Astrocyte (in vitro differentiated cells and primary cell): Measurements from ENCODE around the gene TPO. TPM values are rescaled to one million over a fixed set of nuclear protein-coding genes. Genes with fewer than 3 reads are reported as not detected.

Experiments used
- DNase-seq: peaks from one replicate; pipeline ENCODE4 v3.0.0-alpha.2; 2010; ENCODE audit warnings: low read depth
- FAIRE-seq: peaks from 2 replicates; lab custom pipeline; 2011; peaks lifted over from hg19 to GRCh38; lab: Jason Lieb, UNC
- H2AFZ ChIP-seq: 2 replicates; pipeline ENCODE4 v1.6.0; 2012; ENCODE audit warnings: low read depth, low read length, inconsistent platforms
- H3K27ac ChIP-seq: 2 replicates; pipeline ENCODE4 v1.5.1; 2011; ENCODE audit warnings: low read depth, low read length, inconsistent platforms
- H3K27me3 ChIP-seq: 2 replicates; pipeline ENCODE4 v1.6.0; 2011; ENCODE audit warnings: low read length, inconsistent platforms; ENCODE audit not compliant: insufficient read depth
- H3K36me3 ChIP-seq: 2 replicates; pipeline ENCODE4 v1.5.1; 2011; ENCODE audit warnings: low read length, inconsistent platforms; ENCODE audit not compliant: insufficient read depth
- H3K4me1 ChIP-seq: 2 replicates; pipeline ENCODE4 v1.5.1; 2011; ENCODE audit warnings: low read length, inconsistent platforms; ENCODE audit not compliant: insufficient read depth
- H3K4me2 ChIP-seq: 2 replicates; pipeline ENCODE4 v1.6.0; 2012; ENCODE audit warnings: low read length, inconsistent platforms
- H3K4me3 ChIP-seq: 2 replicates; pipeline ENCODE4 v1.5.1; 2011; ENCODE audit warnings: low read depth, mild to moderate bottlenecking, low read length, inconsistent platforms; ENCODE audit not compliant: insufficient read depth
- H3K79me2 ChIP-seq: 2 replicates; pipeline ENCODE4 v1.6.0; 2012; ENCODE audit warnings: mild to moderate bottlenecking, low read length, inconsistent platforms; ENCODE audit not compliant: insufficient read depth
- H3K9ac ChIP-seq: 2 replicates; pipeline ENCODE4 v1.6.0; 2012; ENCODE audit warnings: mild to moderate bottlenecking, low read length, inconsistent platforms
- H3K9me3 ChIP-seq: 2 replicates; pipeline ENCODE4 v1.5.1; 2012; ENCODE audit warnings: low read depth, mild to moderate bottlenecking, low read length, inconsistent platforms; ENCODE audit not compliant: insufficient read depth
- H4K20me1 ChIP-seq: 2 replicates; pipeline ENCODE4 v1.6.0; 2012; ENCODE audit warnings: low read length, inconsistent platforms; ENCODE audit not compliant: insufficient read depth
- H3K27ac Mint-ChIP-seq: one replicate; pipeline ENCODE4 v1.8.0; 2021; ENCODE audit warnings: mild to moderate bottlenecking, mixed read lengths; ENCODE audit not compliant: unreplicated experiment
- H3K27me3 Mint-ChIP-seq: one replicate; pipeline ENCODE4 v1.8.0; 2021; ENCODE audit warnings: low read depth, mixed read lengths; ENCODE audit not compliant: unreplicated experiment
- H3K36me3 Mint-ChIP-seq: one replicate; pipeline ENCODE4 v1.8.0; 2021; ENCODE audit warnings: low read depth, mixed read lengths; ENCODE audit not compliant: unreplicated experiment
- H3K4me1 Mint-ChIP-seq: one replicate; pipeline ENCODE4 v1.8.0; 2021; ENCODE audit warnings: low read depth, mixed read lengths; ENCODE audit not compliant: unreplicated experiment
- H3K4me3 Mint-ChIP-seq: one replicate; pipeline ENCODE4 v1.8.0; 2021; ENCODE audit warnings: mild to moderate bottlenecking, moderate library complexity, mixed read lengths; ENCODE audit not compliant: unreplicated experiment
- H3K9me3 Mint-ChIP-seq: one replicate; pipeline ENCODE4 v1.8.0; 2021; ENCODE audit warnings: mild to moderate bottlenecking, mixed read lengths; ENCODE audit not compliant: unreplicated experiment
- EZH2 ChIP-seq: IDR thresholded peaks from 2 replicates; pipeline ENCODE4 v1.6.1; 2012; ENCODE audit warnings: mild to moderate bottlenecking, low read length, inconsistent platforms; ENCODE audit not compliant: insufficient read depth
- total RNA-seq: library from RNA; stranded (reverse); gene quantifications from 2 replicates; pipeline ENCODE4 v1.2.1, GENCODE V29; 2021
- TF ChIP-seq, protein P1 (sequence below): IDR thresholded peaks from 2 replicates; pipeline ENCODE4 v1.5.1; 2011; ENCODE audit warnings: low read depth, mild to moderate bottlenecking, inconsistent platforms, low read length, moderate library complexity; ENCODE audit not compliant: insufficient read depth

TPO gene
- total RNA-seq, 1 donor from 2014 or later: not detected

DNA sequence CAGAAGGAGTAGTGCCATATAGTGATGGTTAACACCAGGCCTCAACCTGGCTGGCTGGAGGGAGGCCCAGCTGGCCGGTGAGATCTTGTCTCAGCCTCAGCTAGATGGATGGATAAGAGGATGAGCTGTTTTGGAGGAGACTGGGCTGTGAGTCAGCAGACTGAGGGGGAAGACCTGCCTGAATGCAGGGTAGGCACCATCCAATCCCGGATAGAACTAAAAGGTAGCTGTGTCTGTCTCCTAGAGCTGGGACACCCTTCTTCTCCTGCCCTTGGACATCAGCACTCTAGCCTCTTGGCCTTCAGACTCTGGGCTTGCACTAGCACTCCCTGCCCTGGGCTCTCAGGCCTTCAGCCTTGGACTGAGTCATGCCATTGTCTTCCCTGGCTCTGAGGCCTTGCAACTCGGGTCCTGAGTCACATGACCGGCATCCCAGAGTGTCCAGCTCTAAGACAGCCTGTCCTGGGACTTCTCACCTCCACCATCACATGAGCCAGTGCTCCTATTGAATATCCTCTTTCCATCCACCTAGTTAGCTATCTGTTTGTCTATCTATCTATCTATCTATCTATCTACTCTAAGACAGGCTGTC is 131.3 kb downstream of the TPO start:
- H3K4me3 ChIP-seq: no peak overlapping the region
- DNase-seq (peak; percentile 27), FAIRE-seq (no peak)
- Mint-ChIP-seq H3K4me3 (no peak overlapping the region), H3K36me3 (no peaks in the 10 kb centered on the region), H3K27ac (no peak overlapping the region), H3K4me1 (peaks cover 2% of the 10 kb centered on the region), H3K9me3 (no peaks in the 10 kb centered on the region), H3K27me3 (peaks cover 14% of the 10 kb centered on the region)
- no peaks in the 10 kb centered on the region for H3K79me2 ChIP-seq
- H3K27me3 ChIP-seq: no peaks in the 10 kb centered on the region
- no peak for TF ChIP-seq EZH2
- H3K9ac ChIP-seq: no peak overlapping the region
- no peaks in the 10 kb centered on the region for H4K20me1 ChIP-seq
- H2AFZ ChIP-seq: peak overlapping the region; percentile 28
- peaks cover 3% of the 10 kb centered on the region for H3K4me1 ChIP-seq
- no peak overlapping the region for H3K27ac ChIP-seq
- H3K36me3 ChIP-seq: no peaks in the 10 kb centered on the region
- H3K4me2 ChIP-seq: no peak overlapping the region
- no peaks in the 10 kb centered on the region for H3K9me3 ChIP-seq

- Histone ChIP-seq H4K20me1 (no peaks in the 10 kb centered on the region), H3K36me3 (no peaks in the 10 kb centered on the region), H2AFZ (peak overlapping the region; percentile 13), H3K9ac (no peak overlapping the region), H3K4me1 (peaks cover 3% of the 10 kb centered on the region), H3K4me3 (no peak overlapping the region), H3K9me3 (no peaks in the 10 kb centered on the region), H3K27me3 (no peaks in the 10 kb centered on the region), H3K79me2 (no peaks in the 10 kb centered on the region), H3K27ac (no peak overlapping the region), H3K4me2 (peak overlapping the region; percentile 5)
- peaks cover 12% of the 10 kb centered on the region for H3K27me3 Mint-ChIP-seq
- no peaks in the 10 kb centered on the region for H3K9me3 Mint-ChIP-seq
- no peak for TF ChIP-seq EZH2
- TF ChIP-seq, protein P1, sequence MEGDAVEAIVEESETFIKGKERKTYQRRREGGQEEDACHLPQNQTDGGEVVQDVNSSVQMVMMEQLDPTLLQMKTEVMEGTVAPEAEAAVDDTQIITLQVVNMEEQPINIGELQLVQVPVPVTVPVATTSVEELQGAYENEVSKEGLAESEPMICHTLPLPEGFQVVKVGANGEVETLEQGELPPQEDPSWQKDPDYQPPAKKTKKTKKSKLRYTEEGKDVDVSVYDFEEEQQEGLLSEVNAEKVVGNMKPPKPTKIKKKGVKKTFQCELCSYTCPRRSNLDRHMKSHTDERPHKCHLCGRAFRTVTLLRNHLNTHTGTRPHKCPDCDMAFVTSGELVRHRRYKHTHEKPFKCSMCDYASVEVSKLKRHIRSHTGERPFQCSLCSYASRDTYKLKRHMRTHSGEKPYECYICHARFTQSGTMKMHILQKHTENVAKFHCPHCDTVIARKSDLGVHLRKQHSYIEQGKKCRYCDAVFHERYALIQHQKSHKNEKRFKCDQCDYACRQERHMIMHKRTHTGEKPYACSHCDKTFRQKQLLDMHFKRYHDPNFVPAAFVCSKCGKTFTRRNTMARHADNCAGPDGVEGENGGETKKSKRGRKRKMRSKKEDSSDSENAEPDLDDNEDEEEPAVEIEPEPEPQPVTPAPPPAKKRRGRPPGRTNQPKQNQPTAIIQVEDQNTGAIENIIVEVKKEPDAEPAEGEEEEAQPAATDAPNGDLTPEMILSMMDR: peak; percentile 95
- no peaks in the 10 kb centered on the region for H3K36me3 Mint-ChIP-seq
- H3K27ac Mint-ChIP-seq: no peak overlapping the region
- H3K4me3 Mint-ChIP-seq: no peak overlapping the region
- peaks cover 3% of the 10 kb centered on the region for H3K4me1 Mint-ChIP-seq
- DNase-seq (peak; percentile 34), FAIRE-seq (peak; percentile 58)
Measured at GRCh38 chr2:1546023-1546591, 132.8 kb downstream of the TPO start.

DNA sequence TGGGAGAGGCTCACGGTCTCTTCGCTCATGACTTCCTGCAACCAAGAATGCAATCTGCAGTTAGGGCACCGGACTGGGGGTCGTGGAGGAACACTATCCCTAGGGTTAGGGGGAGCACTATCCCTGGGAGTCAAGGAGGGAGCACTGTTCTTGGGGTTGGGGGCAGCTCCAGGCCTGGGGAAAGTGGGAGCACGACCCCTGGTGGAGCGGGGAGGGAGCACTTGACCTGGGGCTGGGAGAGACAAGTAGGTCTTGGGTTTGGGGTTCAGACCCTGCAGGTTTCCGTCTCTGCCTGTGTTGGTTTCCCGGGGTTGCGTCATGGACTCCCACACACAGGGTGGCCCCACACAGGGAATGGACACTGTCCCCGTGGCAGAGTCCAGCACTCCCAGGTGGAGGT is 133.6 kb downstream of the TPO start:
- no peak for FAIRE-seq

More for the DNA sequence above, 133.6 kb downstream of the TPO start:
- Mint-ChIP-seq H3K27ac (no peak overlapping the region), H3K4me3 (no peak overlapping the region), H3K27me3 (peaks cover 12% of the 10 kb centered on the region), H3K4me1 (peaks cover 3% of the 10 kb centered on the region), H3K9me3 (no peaks in the 10 kb centered on the region), H3K36me3 (no peaks in the 10 kb centered on the region)
- H3K4me2 ChIP-seq: no peak overlapping the region
- TF ChIP-seq, protein P1: no peak
- TF ChIP-seq EZH2: no peak
- H3K79me2 ChIP-seq: no peaks in the 10 kb centered on the region
- H2AFZ ChIP-seq: no peak overlapping the region
- DNase-seq: no peak
- H3K9ac ChIP-seq: no peak overlapping the region
- no peak overlapping the region for H3K4me3 ChIP-seq
- no peak overlapping the region for H3K27ac ChIP-seq
- H3K27me3 ChIP-seq: no peaks in the 10 kb centered on the region
- peaks cover 3% of the 10 kb centered on the region for H3K4me1 ChIP-seq
- H4K20me1 ChIP-seq: no peaks in the 10 kb centered on the region
- H3K9me3 ChIP-seq: no peaks in the 10 kb centered on the region
- H3K36me3 ChIP-seq: no peaks in the 10 kb centered on the region
